HFF-Myc (cell line): ENCODE results near the gene IRF3.

Source experiments
- DNase-seq: peaks from one replicate; pipeline ENCODE4 v3.0.0-alpha.2; 2011; ENCODE audit warnings: low read depth; ENCODE audit errors: extremely low read depth
- H3K4me3 ChIP-seq: replicated peaks from 2 replicates; pipeline ENCODE4 v1.5.1; 2011; ENCODE audit warnings: low read depth, mild to moderate bottlenecking, control low read depth, low read length
- CTCF ChIP-seq: IDR thresholded peaks from 2 replicates; pipeline ENCODE4 v1.5.1; 2012; ENCODE audit warnings: mild to moderate bottlenecking, low read depth, low read length, control low read depth; ENCODE audit errors: missing control alignments

Gene IRF3

GRCh38 chr19:49645995-49646394, 19.7 kb downstream of the IRF3 start:
- no peak for DNase-seq
- TF ChIP-seq CTCF: no peak
- no peak overlapping the region for H3K4me3 ChIP-seq

DNA sequence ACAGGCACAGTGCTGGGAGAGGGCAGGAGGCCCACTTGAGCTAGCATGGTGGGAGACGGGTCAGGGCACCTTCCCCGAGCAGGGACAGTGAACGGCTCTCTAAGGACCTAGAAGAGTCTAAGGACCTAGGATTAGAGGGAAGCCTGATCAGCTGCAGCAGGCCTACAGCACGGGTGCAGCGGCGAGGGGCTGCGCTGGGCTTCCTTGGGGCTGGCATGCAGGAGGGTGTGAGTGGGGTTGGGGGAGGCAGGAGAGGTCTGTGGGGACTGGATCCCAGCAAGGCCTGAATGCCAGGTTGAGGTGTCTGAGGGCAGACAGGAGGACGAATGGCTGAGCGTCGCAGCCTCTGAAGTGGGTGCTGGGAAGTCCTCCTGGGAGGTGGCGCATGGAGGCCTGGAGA, 20.1 kb downstream of the IRF3 start:
- TF ChIP-seq CTCF: no peak
- no peak for DNase-seq
- no peak overlapping the region for H3K4me3 ChIP-seq

- TF ChIP-seq CTCF: no peak
- H3K4me3 ChIP-seq: peak overlapping the region; percentile 99
- DNase-seq: no peak
Observed at GRCh38 chr19:49643466-49643865, 22.2 kb downstream of the IRF3 start.

- no peak for DNase-seq
- peak overlapping the region; percentile 99 for H3K4me3 ChIP-seq
- TF ChIP-seq CTCF: no peak
Observed at GRCh38 chr19:49642492-49643035, 23.1 kb downstream of the IRF3 start.

DNA sequence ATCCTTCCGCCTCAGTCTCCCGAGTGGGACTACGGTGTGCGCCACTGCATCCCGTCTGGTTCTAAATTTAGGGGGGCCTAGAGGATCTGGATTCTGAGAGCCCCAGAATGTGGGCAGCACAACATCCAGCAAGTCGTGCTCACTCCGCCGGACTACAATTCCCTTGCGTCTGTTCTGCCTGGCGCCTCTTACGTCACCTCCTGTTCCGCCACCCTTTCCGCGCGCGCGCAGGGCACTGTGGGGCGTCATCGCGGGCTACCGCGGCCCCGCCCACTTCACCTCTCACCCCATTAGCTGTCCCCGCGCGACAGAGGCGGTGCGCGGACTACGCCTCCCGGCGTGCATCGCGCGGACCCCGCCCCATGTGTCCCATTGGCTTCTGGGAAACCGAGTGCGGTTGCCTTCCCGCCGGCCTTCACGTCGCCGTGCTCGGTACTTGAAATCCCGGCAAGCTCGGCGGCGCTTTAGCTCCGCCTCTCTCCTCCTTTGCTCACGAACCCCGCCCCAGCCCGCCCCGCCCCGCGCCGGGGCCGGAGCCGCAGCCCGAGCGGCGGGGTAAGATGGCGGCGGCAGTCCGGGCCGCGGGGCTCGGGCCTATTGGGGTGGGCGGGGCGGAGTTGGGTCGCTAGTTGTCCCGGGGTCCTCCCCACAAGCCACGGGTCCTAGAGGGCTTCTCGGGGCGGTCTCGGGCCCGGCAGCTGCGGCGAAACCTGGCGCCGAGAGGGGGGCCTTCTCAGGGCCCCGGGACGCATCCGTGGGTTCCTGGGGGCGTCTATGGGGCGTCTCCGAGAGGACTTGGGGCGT, 23.8 kb downstream of the IRF3 start, which contains the start of gene SCAF1:
Gene SCAF1 (plus strand): TSS at position 522 of the 804 bp plus-strand sequence. CDS start 2,818 bp downstream, outside the sequence.
- TF ChIP-seq CTCF: no peak
- H3K4me3 ChIP-seq: peak within 1 kb of the TSS; percentile 99
- DNase-seq: peak; percentile 96

DNA sequence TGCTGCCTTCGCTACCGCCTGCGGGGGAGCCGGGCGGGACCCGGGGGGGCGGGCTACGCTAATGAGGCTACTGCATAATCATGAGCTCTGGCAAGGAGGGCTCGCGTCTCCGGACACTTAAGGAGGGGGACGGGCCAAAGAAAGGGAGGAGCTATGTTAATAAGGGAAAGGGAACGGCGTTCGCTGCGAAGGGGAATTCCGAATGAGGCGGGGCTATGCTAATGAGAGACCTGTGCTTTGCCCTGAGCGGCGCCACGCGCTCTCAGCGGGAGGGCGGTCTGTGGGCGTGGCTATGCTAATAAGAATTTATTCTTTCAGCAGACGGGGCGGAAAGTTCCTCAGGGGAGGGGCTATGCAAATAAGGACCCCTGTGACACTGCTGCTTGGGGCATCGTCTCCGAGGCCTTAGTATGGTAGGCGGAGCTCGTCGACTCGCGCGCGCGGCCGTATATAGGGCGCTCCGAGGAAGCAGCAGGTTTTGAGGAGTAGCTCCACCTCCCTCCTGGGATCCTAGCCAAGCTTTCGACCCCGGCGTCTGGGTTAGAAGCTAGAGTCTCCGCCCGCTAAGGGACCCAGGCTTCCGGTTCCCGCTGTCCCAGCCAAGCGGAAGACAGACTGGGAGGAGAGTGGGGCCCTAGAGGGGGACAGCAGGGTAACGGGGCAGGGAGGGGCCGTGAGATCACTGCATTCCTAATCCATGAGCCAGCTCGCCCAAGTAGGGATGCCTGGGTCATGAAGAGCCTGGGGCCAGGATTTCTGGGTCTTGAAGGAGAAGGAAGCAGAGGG, 25.4 kb downstream of the IRF3 start, which contains the start of gene RRAS:
Gene RRAS (minus strand): TSS at position 31 of the 786 bp plus-strand sequence. CDS start 45 bp downstream, outside the sequence.
- DNase-seq: peak; percentile 99
- TF ChIP-seq CTCF: no peak

More for the DNA sequence above, 25.4 kb downstream of the IRF3 start, which contains the start of gene RRAS:
- peak within 1 kb of the TSS; percentile 99 for H3K4me3 ChIP-seq
